Body of pancreas (tissue), 4 donors: ENCODE measurements around the gene DCHS1. TPM values are rescaled to one million over a fixed set of nuclear protein-coding genes. Genes with fewer than 3 reads are reported as not detected.
A peak's percentile ranks its signal among the peaks of the same experiment; 100 is the strongest.
"Not testable (repeated sequence)": the region's sequence is repeated elsewhere in the genome, so short reads cannot be mapped to it uniquely, and the experiment has no call there.

Experiments
- ATAC-seq: fragments of 150-250 bp; one replicate; pipeline ENCODE4 v1.9.1; 2016
- DNase-seq, 4 donors: peaks; one replicate each; pipeline ENCODE4 v3.0.0-alpha.2; 2019
- H3K27ac ChIP-seq, 4 donors: fragments of 200-600 bp; sonication (generic); 1 replicate in 3 of 4; 2 replicates in 1 of 4; pipeline versions ENCODE4 v1.5.1 to v1.6.1; 2016 to 2019; ENCODE audit warnings: mild to moderate bottlenecking in 1 of 4, mixed read lengths in 1 of 4, moderate library complexity in 1 of 4
- H3K27me3 ChIP-seq, 2 donors: fragments of 200-600 bp; sonication (generic); one replicate each; pipeline ENCODE4 v1.6.0; 2016; ENCODE audit warnings: mild to moderate bottlenecking in 1 of 2
- H3K36me3 ChIP-seq, 2 donors: fragments of 200-600 bp; sonication (generic); replicated peaks in 1 of 2; 2 replicates each; pipeline ENCODE4 v1.5.1; 2016; ENCODE audit warnings: low read depth in 2 of 2; ENCODE audit not compliant: insufficient read depth in 1 of 2
- H3K4me1 ChIP-seq: fragments of 200-600 bp; sonication (generic); one replicate; pipeline ENCODE4 v1.6.0; 2016
- H3K4me3 ChIP-seq, 2 donors: fragments of 200-600 bp; sonication (generic); 1 replicate in 1 of 2; 2 replicates in 1 of 2; pipeline ENCODE4 v1.5.1; 2016 to 2019
- H3K9me3 ChIP-seq, 3 donors: fragments of 200-600 bp; sonication (generic); 1 replicate in 2 of 3; 2 replicates in 1 of 3; pipeline ENCODE4 v1.5.1; 2016
- CTCF ChIP-seq, 7 experiments: fragments of 450-650 bp in 4 of 7; fragments of 200-600 bp in 3 of 7; sonication (generic) in 3 of 7; IDR thresholded peaks; one replicate each; pipeline ENCODE4 v1.5.1; 2016 to 2019; ENCODE audit warnings: antibody characterized with exemption in 7 of 7
- POLR2A ChIP-seq, 3 donors: fragments of 450-650 bp; IDR thresholded peaks; one replicate each; pipeline ENCODE4 v1.6.1; 2016; ENCODE audit warnings: antibody characterized with exemption in 3 of 3, mild to moderate bottlenecking in 2 of 3
- WGBS, 2 donors: methylation state at CpG; one replicate each; pipeline ENCODE4 v1.1.5; 2017; 5-methylcytosine and 5-hydroxymethylcytosine counted together
- intact Hi-C: fragments of 100-400 bp; cut with DNase I; formaldehyde crosslinking; loops from one replicate; pipeline ENCODE4 v1.15.1; 2023
- total RNA-seq, 2 donors: library from RNA; depleted of rRNA; stranded (reverse); fragments of >200 nt; gene quantifications; one replicate each; pipeline ENCODE4 v1.1.0, GENCODE V29; 2016

Gene DCHS1
- total RNA-seq, 2 donors from 2014 or later: 6.0 to 10.9 TPM

DNA sequence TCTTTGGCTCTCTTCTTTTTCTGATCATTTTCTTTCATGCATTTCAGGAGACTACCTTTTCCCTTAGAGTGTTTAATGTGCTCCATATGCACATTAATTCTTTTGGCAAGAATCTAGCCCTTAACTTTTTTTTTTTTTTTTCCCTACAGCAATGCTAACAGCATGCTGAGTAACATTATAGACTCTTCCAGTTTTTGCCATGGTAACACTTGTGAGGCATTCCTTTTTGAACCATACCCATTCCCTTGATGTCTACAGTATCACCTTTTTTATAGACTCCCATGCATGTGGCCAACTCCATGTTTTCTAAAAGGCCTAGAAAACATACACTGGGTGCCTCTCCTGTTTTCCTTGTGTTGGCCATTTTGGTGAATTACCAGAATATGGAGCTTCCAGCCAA is 30.4 kb upstream of the DCHS1 start:
- ATAC-seq (no peak), DNase-seq (no peak)
- TF ChIP-seq POLR2A (IDR thresholded peaks at IDR 0.05) (no peak), CTCF (IDR thresholded peaks at IDR 0.05) (no peak)
- no peak overlapping the region for H3K4me3 ChIP-seq
- H3K9me3 ChIP-seq: no peaks in the 10 kb centered on the region
- intact Hi-C loops: no loop called here
- H3K36me3 ChIP-seq: no peaks in the 10 kb centered on the region
- no peak overlapping the region for H3K27ac ChIP-seq
- H3K4me1 ChIP-seq: peaks cover 17% of the 10 kb centered on the region
- H3K27me3 ChIP-seq: no peaks in the 10 kb centered on the region

DNA sequence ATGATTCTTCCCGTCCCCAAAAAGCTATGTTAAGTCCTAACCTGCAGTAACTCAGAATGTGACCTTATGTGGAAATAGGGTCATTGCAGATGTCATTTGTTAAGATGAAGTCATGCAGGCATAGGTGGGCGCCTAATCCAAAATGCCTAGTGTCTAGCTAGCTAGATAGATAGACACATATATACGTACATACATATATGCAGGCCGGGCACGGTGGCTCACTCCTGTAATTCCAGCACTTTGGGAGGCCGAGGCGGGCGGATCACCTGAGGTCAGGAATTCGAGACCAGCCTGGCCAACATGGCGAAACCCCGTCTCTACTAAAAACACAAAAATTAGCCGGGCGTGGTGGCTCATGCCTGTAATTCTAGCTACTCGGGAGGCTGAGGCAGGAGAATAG is 28.5 kb upstream of the DCHS1 start:
- ATAC-seq, H3K27me3 ChIP-seq, H3K4me3 ChIP-seq, intact Hi-C loops, DNase-seq, H3K9me3 ChIP-seq, H3K36me3 ChIP-seq: not testable (repeated sequence)
- Histone ChIP-seq H3K27ac (peak overlapping the region in 1 of 4 donors; percentile 91), H3K4me1 (peaks cover 23% of the 10 kb centered on the region)
- WGBS, 2 donors: 93% methylated on average over 13 to 14 of the region's 14 CpGs

DNA sequence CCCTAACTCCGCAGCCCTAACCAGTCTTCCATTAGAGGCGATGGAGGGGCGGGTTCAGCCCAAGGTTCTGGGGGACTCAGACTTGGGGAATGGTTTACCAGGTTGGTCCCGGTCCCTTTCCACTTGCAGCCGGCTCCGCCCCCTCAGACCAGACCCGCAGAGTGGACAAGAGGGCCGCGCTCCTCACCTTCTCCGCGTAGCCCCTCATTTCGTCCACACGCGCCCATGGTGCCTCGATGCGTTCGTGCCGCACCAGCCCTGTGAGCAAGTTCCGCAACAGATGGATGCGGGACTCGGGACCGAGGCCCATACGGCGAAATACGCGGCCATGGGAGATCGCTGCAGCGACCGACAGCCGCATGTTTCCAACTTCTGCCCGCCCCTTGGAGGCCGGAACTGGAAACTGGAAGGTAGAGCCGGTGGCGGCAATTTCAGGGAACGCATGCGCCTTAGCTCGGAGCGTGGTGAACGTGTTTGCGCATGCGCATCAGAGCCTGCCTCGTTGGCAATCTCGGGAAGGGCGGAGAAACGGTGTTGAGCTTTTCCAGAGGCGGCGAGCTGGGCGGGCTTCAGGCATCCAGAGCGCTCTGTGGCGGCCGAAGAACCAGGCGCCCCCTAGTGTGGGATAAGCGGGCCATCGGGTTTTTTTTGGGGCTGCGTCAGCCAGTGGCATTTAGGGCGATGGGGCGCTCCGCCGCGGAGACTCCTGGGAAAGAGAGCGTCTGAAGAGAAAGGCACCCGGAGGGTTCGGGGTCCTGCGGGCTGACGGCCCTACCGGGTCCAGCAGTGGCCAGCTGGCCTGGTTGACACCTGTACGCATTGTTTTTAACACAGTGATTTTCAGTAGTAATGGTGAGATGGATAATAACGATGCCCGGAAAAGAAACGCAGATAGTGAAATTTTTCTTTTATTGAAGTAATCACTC is 27.6 kb upstream of the DCHS1 start, which contains the start of gene MRPL17:
MRPL17 (minus strand) TSS at position 405 of the 926 bp plus-strand sequence; CDS start at position 361, 44 bp downstream.
- Histone ChIP-seq H3K4me1 (peaks cover 23% of the 10 kb centered on the region), H3K9me3 (no peaks in the 10 kb centered on the region), H3K27me3 (no peaks in the 10 kb centered on the region), H3K4me3 (peak within 1 kb of the TSS; percentile 83 to 88), H3K36me3 (peaks cover 0 to 3% of the 10 kb centered on the region in 2 donors), H3K27ac (peak within 1 kb of the TSS; percentile 55 to 92 (median 86))
- WGBS, 2 donors: 0 to 1% methylated on average over 28 to 70 of the region's 70 CpGs
- ATAC-seq: peak; percentile 100
- DNase-seq: peak; percentile 99 to 100 (median 99)
- TF ChIP-seq CTCF (IDR thresholded peaks at IDR 0.05): peak; percentile 77 to 98 (median 97)
- peak; percentile 67 to 89 (median 88) for TF ChIP-seq POLR2A (IDR thresholded peaks at IDR 0.05)
- intact Hi-C loops: no loop called here

GRCh38 chr11:6682591-6682935 is 27.0 kb upstream of the DCHS1 start:
- peaks cover 23% of the 10 kb centered on the region for H3K4me1 ChIP-seq
- intact Hi-C loops: no loop called here
- no peaks in the 10 kb centered on the region for H3K27me3 ChIP-seq
- H3K9me3 ChIP-seq: no peaks in the 10 kb centered on the region
- ATAC-seq (no peak), DNase-seq (no peak)
- WGBS, 2 donors: 0 to 2% methylated on average over 10 of the region's 10 CpGs
- H3K27ac ChIP-seq: peak overlapping the region; percentile 42 to 92 (median 86)
- TF ChIP-seq POLR2A (IDR thresholded peaks at IDR 0.05) (no peak), CTCF (IDR thresholded peaks at IDR 0.05) (no peak)
- peak overlapping the region; percentile 83 to 88 for H3K4me3 ChIP-seq
- H3K36me3 ChIP-seq: peaks cover 0 to 3% of the 10 kb centered on the region in 2 donors

DNA sequence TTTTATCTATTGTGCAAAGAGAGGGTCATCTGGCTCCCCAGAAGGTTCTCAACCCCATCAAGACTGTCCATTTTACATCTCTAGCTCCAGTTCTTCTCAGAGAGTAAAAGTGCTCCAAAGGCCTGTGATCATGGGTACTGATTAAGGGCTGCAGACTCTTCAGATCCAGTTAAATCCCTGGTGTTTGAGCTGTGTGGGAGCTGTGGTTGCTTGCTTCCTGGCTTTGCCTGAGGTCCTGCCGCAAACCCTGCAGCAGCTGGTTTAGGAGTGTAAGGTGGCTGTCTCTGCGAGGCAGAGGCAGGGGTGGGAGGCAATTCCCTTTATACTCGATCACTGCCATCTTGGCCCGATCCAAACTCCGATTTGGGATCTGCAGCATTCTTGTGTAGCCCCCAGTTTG is 26.3 kb upstream of the DCHS1 start:
- peaks cover 0 to 3% of the 10 kb centered on the region in 2 donors for H3K36me3 ChIP-seq
- no peaks in the 10 kb centered on the region for H3K27me3 ChIP-seq
- ATAC-seq: no peak
- peak in 2 of 4 donors; percentile 12 to 16 for DNase-seq
- WGBS, 2 donors: 0 to 5% methylated on average over 3 to 5 of the region's 5 CpGs
- peak overlapping the region in 1 of 4 donors; percentile 92 for H3K27ac ChIP-seq
- intact Hi-C loops: no loop called here
- H3K9me3 ChIP-seq: no peaks in the 10 kb centered on the region
- TF ChIP-seq CTCF (IDR thresholded peaks at IDR 0.05) (no peak), POLR2A (IDR thresholded peaks at IDR 0.05) (no peak)
- peak overlapping the region; percentile 83 to 88 for H3K4me3 ChIP-seq
- peaks cover 23% of the 10 kb centered on the region for H3K4me1 ChIP-seq
